Pancreas (tissue), 10 donors: ENCODE measurements around the gene KRTAP12-1. TPM values are rescaled to one million over a fixed set of nuclear protein-coding genes. Genes with fewer than 3 reads are reported as not detected.
"Not testable (repeated sequence)": the region's sequence is repeated elsewhere in the genome, so short reads cannot be mapped to it uniquely, and the experiment has no call there.

Experiments
- ATAC-seq, 4 donors: fragments of 200-7000 bp; cut with Tn5 transposase; one replicate each; pipeline versions ENCODE4 v1.8.0 to v1.9.1; 2020; ENCODE audit warnings: mild to moderate bottlenecking in 4 of 4, moderate library complexity in 4 of 4
- DNase-seq, 6 donors: peaks; one replicate each; pipeline ENCODE4 v3.0.0-alpha.2; 2020
- FAIRE-seq: peaks from 2 replicates; lab custom pipeline; 2012; peaks lifted over from hg19 to GRCh38; lab: Jason Lieb, UNC
- H3K27ac ChIP-seq, 4 donors: fragments of 200-600 bp; sonication (generic); 1 replicate in 3 of 4; 2 replicates in 1 of 4; pipeline versions ENCODE4 v1.5.0 to v1.8.0; 2020
- H3K27me3 ChIP-seq, 4 donors: fragments of 200-600 bp; one replicate each; pipeline ENCODE4 v1.8.0; 2021
- H3K36me3 ChIP-seq, 3 donors: fragments of 200-600 bp; sonication (generic) in 1 of 3; one replicate each; pipeline versions ENCODE4 v1.5.0 to v1.8.0; 2020 to 2021
- H3K4me1 ChIP-seq, 3 donors: fragments of 200-600 bp; one replicate each; pipeline ENCODE4 v1.8.0; 2021
- H3K4me3 ChIP-seq, 4 donors: fragments of 200-600 bp; sonication (generic) in 2 of 4; one replicate each; pipeline versions ENCODE4 v1.5.0 to v1.8.0; 2020 to 2021
- H3K9me3 ChIP-seq, 4 donors: fragments of 200-600 bp; one replicate each; pipeline ENCODE4 v1.8.0; 2021
- CTCF ChIP-seq, 4 donors: fragments of 200-600 bp; sonication (generic) in 3 of 4; IDR thresholded peaks; one replicate each; pipeline versions ENCODE4 v1.5.0 to v1.8.0; 2021; ENCODE audit warnings: antibody characterized with exemption in 4 of 4
- WGBS, 2 donors: extraction: QIAGEN DNeasy Blood & Tissue Kit; methylation state at CpG; one replicate each; pipeline ENCODE4 v1.1.7; 2013; 5-methylcytosine and 5-hydroxymethylcytosine counted together
- intact Hi-C, 3 donors: fragments of 100-400 bp; cut with DNase I; formaldehyde crosslinking; loops; one replicate each; pipeline versions ENCODE4 v1.11.1 to v1.14.2; 2022
- polyA plus RNA-seq, 2 donors: library from polyadenylated mRNA; stranded (reverse); fragments of 200-250 nt; gene quantifications; one replicate each; pipeline ENCODE4 v1.2.3, GENCODE V29; 2013
- total RNA-seq, 6 donors: library from RNA; stranded (reverse); fragmentation: NEBNext Ultra II Directional in 4 of 6; extraction: Animal tissue kit (Norgen Biotek cat#: 25700) in 4 of 6; gene quantifications; one replicate each; pipeline versions ENCODE4 v1.2.1 to v1.2.4, GENCODE V29; 2021 to 2023
- donor health status: healthy with polysubstance abuse.
- donor health status: DM: no; HTN: no; CAD: no; lungs with moderate emphysema.
- donor health status: DM: no; HTN: no; CAD: no.
- donor health status: control.
- donor health status: control.
- donor health status: Bipolar disorder and iron deficiency.
- donor health status: DM: yes; HTN: yes; CAD: no.
- donor health status: DM: no; HTN: no; CAD: no.
- donor health status: DM: no; HTN: no; CAD: no.
- donor health status: DM: yes; HTN: yes; CAD: no.

KRTAP12-1 gene
- total and polyA plus RNA-seq, 8 donors, result not detected

GRCh38 chr21:44644878-44645277, 37.1 kb downstream of the KRTAP12-1 start:
- Histone ChIP-seq H3K27ac (no peak overlapping the region), H3K27me3 (no peaks in the 10 kb centered on the region), H3K4me1 (no peaks in the 10 kb centered on the region), H3K9me3 (no peaks in the 10 kb centered on the region), H3K36me3 (no peaks in the 10 kb centered on the region), H3K4me3 (no peak overlapping the region)
- no peak for TF ChIP-seq CTCF (IDR thresholded peaks at IDR 0.05)
- intact Hi-C loops, result no loop called here
- FAIRE-seq, result no peak
- no peak for ATAC-seq
- WGBS, 2 donors, result 31 to 39% methylated on average over 2 of the region's 2 CpGs
- no peak for DNase-seq

- no peak for FAIRE-seq
- 60 to 63% methylated on average over 14 of the region's 14 CpGs for WGBS, 2 donors
- TF ChIP-seq CTCF (IDR thresholded peaks at IDR 0.05), result no peak
These were observed 38.1 kb downstream of the KRTAP12-1 start for GRCh38 chr21:44643741-44644310.

GRCh38 chr21:44640761-44641160, 41.2 kb downstream of the KRTAP12-1 start:
- FAIRE-seq (no peak), ATAC-seq (no peak), DNase-seq (no peak)
- H3K27ac ChIP-seq, result no peak overlapping the region
- no peaks in the 10 kb centered on the region for H3K4me1 ChIP-seq
- intact Hi-C loops, result no loop called here
- no peaks in the 10 kb centered on the region for H3K27me3 ChIP-seq
- H3K9me3 ChIP-seq, result no peaks in the 10 kb centered on the region
- no peak for TF ChIP-seq CTCF (IDR thresholded peaks at IDR 0.05)
- 76 to 79% methylated on average over 5 of the region's 5 CpGs for WGBS, 2 donors
- no peak overlapping the region for H3K4me3 ChIP-seq
- H3K36me3 ChIP-seq, result no peaks in the 10 kb centered on the region

More at GRCh38 chr21:44643741-44644310, 38.1 kb downstream of the KRTAP12-1 start:
- Histone ChIP-seq H3K9me3 (no peaks in the 10 kb centered on the region), H3K36me3 (no peaks in the 10 kb centered on the region), H3K27me3 (no peaks in the 10 kb centered on the region), H3K4me3 (no peak overlapping the region), H3K27ac (no peak overlapping the region), H3K4me1 (no peaks in the 10 kb centered on the region)
- DNase-seq (no peak), ATAC-seq (no peak)
- intact Hi-C loops, result no loop called here

- no peak overlapping the region for H3K27ac ChIP-seq
- H3K9me3 ChIP-seq, result no peaks in the 10 kb centered on the region
- no peaks in the 10 kb centered on the region for H3K27me3 ChIP-seq
- no peaks in the 10 kb centered on the region for H3K36me3 ChIP-seq
- no peak for FAIRE-seq
- no peak for TF ChIP-seq CTCF (IDR thresholded peaks at IDR 0.05)
- no peak for DNase-seq
- 64 to 67% methylated on average over 12 of the region's 12 CpGs for WGBS, 2 donors
- intact Hi-C loops, result no loop called here
- H3K4me1 ChIP-seq, result no peaks in the 10 kb centered on the region
- H3K4me3 ChIP-seq, result no peak overlapping the region
- ATAC-seq, result no peak
These were observed 42.7 kb downstream of the KRTAP12-1 start for GRCh38 chr21:44639331-44639655.

- H3K4me1 ChIP-seq, DNase-seq, H3K27ac ChIP-seq, H3K9me3 ChIP-seq, ATAC-seq, H3K4me3 ChIP-seq, H3K36me3 ChIP-seq, H3K27me3 ChIP-seq, intact Hi-C loops, FAIRE-seq: not testable (repeated sequence)
- WGBS, 2 donors, result 61 to 82% methylated on average over 15 to 21 of the region's 21 CpGs
These were observed 43.2 kb downstream of the KRTAP12-1 start for GRCh38 chr21:44638506-44639330.

- H3K27me3 ChIP-seq, H3K4me1 ChIP-seq, H3K36me3 ChIP-seq, H3K9me3 ChIP-seq, ATAC-seq, intact Hi-C loops, FAIRE-seq, H3K4me3 ChIP-seq, H3K27ac ChIP-seq, DNase-seq: not testable (repeated sequence)
- WGBS, 2 donors, result 41 to 53% methylated on average over 8 to 12 of the region's 12 CpGs
These were observed 44.1 kb downstream of the KRTAP12-1 start for GRCh38 chr21:44637851-44638348.
